PC-9 (cell line): ENCODE data around the gene MPPE1.

Experiments used
- CTCF ChIP-seq: fragments of 200-600 bp; sonication (generic); conservative IDR thresholded peaks from 2 replicates; pipeline ENCODE4 v1.6.1; 2017; ENCODE audit warnings: mixed run types, antibody characterized with exemption, mild to moderate bottlenecking, moderate library complexity
- EZH2 ChIP-seq: fragments of 200-600 bp; sonication (generic); IDR thresholded peaks from 2 replicates; pipeline ENCODE4 v1.8.0; 2017; ENCODE audit warnings: antibody characterized with exemption, low read depth

GRCh38 chr18:11897781-11898180 is 10.3 kb downstream of the MPPE1 start:
- no peak for TF ChIP-seq EZH2
- TF ChIP-seq CTCF = no peak
